ENCODE data around the gene ARHGAP10.

The ARHGAP10 gene

GRCh38 chr4:148112231-148112982, 380.5 kb downstream of the ARHGAP10 start:
- peak; percentile 58 for DNase-seq

- no peak for DNase-seq
These were observed 382.5 kb downstream of the ARHGAP10 start for GRCh38 chr4:148114436-148114835.

GRCh38 chr4:148116264-148116663, 384.4 kb downstream of the ARHGAP10 start:
- DNase-seq: peak; percentile 38

- no peak for DNase-seq
These were observed 385.1 kb downstream of the ARHGAP10 start for GRCh38 chr4:148116969-148117368.

- DNase-seq: no peak
These were observed 386.3 kb downstream of the ARHGAP10 start for GRCh38 chr4:148118179-148118578.

GRCh38 chr4:148118633-148119032, 386.7 kb downstream of the ARHGAP10 start:
- DNase-seq: no peak

GRCh38 chr4:148120216-148120615, 388.3 kb downstream of the ARHGAP10 start:
- no peak for DNase-seq

All from NCI-H226 (cell line).